Suprapubic skin (tissue), 4 donors: ENCODE measurements around the gene TGFBR3L. TPM values are rescaled to one million over a fixed set of nuclear protein-coding genes. Genes with fewer than 3 reads are reported as not detected.
"Not testable (repeated sequence)": the region's sequence is repeated elsewhere in the genome, so short reads cannot be mapped to it uniquely, and the experiment has no call there.

ENCODE experiments used
- DNase-seq, 2 donors: peaks; one replicate each; pipeline ENCODE4 v3.0.0-alpha.2; 2019; ENCODE audit warnings: low spot score in 2 of 2
- H3K27ac ChIP-seq: fragments of 200-600 bp; sonication (generic); one replicate; pipeline ENCODE4 v1.5.1; 2019
- H3K27me3 ChIP-seq: fragments of 200-600 bp; sonication (generic); one replicate; pipeline ENCODE4 v1.5.1; 2019
- H3K36me3 ChIP-seq: fragments of 200-600 bp; sonication (generic); one replicate; pipeline ENCODE4 v1.5.1; 2019
- H3K4me1 ChIP-seq: fragments of 200-600 bp; sonication (generic); one replicate; pipeline ENCODE4 v1.5.1; 2019
- H3K4me3 ChIP-seq: fragments of 200-600 bp; sonication (generic); one replicate; pipeline ENCODE4 v1.5.1; 2019; ENCODE audit warnings: mild to moderate bottlenecking
- H3K9me3 ChIP-seq: fragments of 200-600 bp; sonication (generic); one replicate; pipeline ENCODE4 v1.5.1; 2019
- EP300 ChIP-seq: sonication (generic); formaldehyde crosslinking; IDR thresholded peaks from one replicate; pipeline ENCODE4 v1.6.1; 2017; ENCODE audit warnings: antibody characterized with exemption
- POLR2A ChIP-seq, 2 donors: fragments of 450-650 bp; IDR thresholded peaks; one replicate each; pipeline ENCODE4 v1.6.1; 2017; ENCODE audit warnings: antibody characterized with exemption in 2 of 2, mild to moderate bottlenecking in 2 of 2, moderate library complexity in 2 of 2
- POLR2AphosphoS5 ChIP-seq, 3 donors: sonication (generic); formaldehyde crosslinking; IDR thresholded peaks; one replicate each; pipeline ENCODE4 v1.6.1; 2017; ENCODE audit warnings: antibody characterized with exemption in 3 of 3
- WGBS: methylation state at CpG from one replicate; pipeline ENCODE4 v1.1.5; 2018; 5-methylcytosine and 5-hydroxymethylcytosine counted together
- total RNA-seq, 4 donors: library from RNA; depleted of rRNA; stranded (reverse); fragments of >200 nt; gene quantifications; one replicate each; pipeline ENCODE4 v1.1.0, GENCODE V29; 2016
- TF ChIP-seq, protein P1 (sequence below), 2 donors: fragments of 200-600 bp in 1 of 2; fragments of 450-650 bp in 1 of 2; sonication (generic) in 1 of 2; IDR thresholded peaks; one replicate each; pipeline ENCODE4 v1.5.1; 2016 to 2019; ENCODE audit warnings: antibody characterized with exemption in 2 of 2, mild to moderate bottlenecking in 1 of 2, moderate library complexity in 1 of 2

TGFBR3L gene
- total RNA-seq, 4 donors from 2014 or later = not detected

DNA sequence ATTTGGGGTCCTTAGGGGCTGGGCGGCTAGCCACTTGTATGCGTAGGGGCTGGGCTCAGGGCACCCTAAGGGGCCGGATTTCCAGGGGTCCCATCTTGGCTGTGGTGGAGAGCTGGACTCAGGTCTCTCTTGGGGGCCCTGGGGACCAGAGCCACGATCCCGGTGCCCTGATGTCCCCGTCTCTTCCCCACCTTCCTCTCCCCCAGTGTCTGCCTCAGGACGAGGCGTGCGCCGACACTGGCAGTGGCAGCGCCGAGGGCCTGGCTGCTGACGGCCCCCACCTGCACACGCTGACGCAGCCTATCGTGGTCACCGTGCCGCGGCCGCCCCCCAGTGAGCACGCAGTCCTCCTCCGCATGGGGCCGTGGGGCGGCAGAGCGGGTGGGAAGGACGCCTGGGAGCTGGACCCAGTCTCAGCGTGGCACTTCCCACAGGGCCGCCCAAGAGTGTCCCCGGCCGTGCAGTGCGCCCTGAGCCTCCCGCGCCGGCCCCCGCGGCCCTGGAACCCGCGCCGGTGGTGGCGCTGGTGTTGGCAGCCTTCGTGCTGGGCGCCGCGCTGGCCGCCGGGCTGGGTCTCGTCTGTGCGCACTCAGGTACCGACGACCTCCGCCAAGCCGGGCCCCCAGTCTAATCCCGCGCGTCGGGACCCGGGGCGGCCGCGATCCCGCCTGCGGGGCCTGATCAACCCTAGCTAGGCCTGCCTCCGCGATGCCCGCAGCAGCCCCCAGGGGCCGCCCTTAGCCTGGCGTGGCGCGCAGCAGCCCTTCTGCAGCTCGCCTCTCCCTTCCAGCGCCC, 2.8 kb downstream of the TGFBR3L start:
- no peaks in the 10 kb centered on the region for H3K9me3 ChIP-seq
- TF ChIP-seq EP300 = no peak
- TF ChIP-seq, protein P1, sequence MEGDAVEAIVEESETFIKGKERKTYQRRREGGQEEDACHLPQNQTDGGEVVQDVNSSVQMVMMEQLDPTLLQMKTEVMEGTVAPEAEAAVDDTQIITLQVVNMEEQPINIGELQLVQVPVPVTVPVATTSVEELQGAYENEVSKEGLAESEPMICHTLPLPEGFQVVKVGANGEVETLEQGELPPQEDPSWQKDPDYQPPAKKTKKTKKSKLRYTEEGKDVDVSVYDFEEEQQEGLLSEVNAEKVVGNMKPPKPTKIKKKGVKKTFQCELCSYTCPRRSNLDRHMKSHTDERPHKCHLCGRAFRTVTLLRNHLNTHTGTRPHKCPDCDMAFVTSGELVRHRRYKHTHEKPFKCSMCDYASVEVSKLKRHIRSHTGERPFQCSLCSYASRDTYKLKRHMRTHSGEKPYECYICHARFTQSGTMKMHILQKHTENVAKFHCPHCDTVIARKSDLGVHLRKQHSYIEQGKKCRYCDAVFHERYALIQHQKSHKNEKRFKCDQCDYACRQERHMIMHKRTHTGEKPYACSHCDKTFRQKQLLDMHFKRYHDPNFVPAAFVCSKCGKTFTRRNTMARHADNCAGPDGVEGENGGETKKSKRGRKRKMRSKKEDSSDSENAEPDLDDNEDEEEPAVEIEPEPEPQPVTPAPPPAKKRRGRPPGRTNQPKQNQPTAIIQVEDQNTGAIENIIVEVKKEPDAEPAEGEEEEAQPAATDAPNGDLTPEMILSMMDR (IDR thresholded peaks at IDR 0.05) = peak; percentile 21 to 67
- no peak for TF ChIP-seq POLR2A (IDR thresholded peaks at IDR 0.05)
- TF ChIP-seq POLR2AphosphoS5 (IDR thresholded peaks at IDR 0.05) = no peak
- peaks cover 16% of the 10 kb centered on the region for H3K36me3 ChIP-seq
- peaks cover 65% of the 10 kb centered on the region for H3K4me1 ChIP-seq
- WGBS = under 1% methylated on average over 58 of the region's 71 CpGs
- DNase-seq = no peak
- no peak overlapping the region for H3K27ac ChIP-seq
- H3K27me3 ChIP-seq = peaks cover 50% of the 10 kb centered on the region
- H3K4me3 ChIP-seq = peak overlapping the region; percentile 45

DNA sequence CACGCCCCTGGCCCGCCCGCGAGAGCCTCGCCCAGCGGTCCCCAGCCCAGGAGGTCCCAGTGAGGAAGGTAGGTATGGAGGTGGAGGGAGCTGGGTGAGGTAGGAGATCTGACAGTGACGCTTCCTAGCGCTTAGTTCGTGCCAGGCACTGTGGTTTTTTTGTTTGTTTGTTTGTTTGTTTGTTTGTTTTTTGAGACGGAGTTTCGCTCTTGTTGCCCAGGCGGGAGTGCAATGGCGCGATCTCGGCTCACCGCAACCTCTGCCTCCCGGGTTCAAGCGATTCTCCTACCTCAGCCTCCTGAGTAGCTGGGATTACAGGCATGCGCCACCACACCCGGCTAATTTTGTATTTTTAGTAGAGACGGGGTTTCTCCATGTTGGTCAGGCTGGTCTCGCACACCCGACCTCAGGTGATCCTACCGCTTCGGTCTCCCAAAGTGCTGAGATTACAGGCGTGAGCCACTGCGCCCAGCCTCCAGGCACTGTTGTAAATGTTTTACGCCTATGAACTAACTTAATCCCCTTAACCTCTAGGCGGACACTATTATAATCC, 3.5 kb downstream of the TGFBR3L start:
- not testable (repeated sequence) for H3K27ac ChIP-seq, DNase-seq, H3K9me3 ChIP-seq
- Histone ChIP-seq H3K4me3 (peak overlapping the region; percentile 45), H3K4me1 (peaks cover 68% of the 10 kb centered on the region), H3K27me3 (peaks cover 50% of the 10 kb centered on the region), H3K36me3 (peaks cover 16% of the 10 kb centered on the region)
- TF ChIP-seq, protein P1 (IDR thresholded peaks at IDR 0.05) = peak in 1 of 2 donors; percentile 4
- 32% methylated on average over 29 of the region's 29 CpGs for WGBS

DNA sequence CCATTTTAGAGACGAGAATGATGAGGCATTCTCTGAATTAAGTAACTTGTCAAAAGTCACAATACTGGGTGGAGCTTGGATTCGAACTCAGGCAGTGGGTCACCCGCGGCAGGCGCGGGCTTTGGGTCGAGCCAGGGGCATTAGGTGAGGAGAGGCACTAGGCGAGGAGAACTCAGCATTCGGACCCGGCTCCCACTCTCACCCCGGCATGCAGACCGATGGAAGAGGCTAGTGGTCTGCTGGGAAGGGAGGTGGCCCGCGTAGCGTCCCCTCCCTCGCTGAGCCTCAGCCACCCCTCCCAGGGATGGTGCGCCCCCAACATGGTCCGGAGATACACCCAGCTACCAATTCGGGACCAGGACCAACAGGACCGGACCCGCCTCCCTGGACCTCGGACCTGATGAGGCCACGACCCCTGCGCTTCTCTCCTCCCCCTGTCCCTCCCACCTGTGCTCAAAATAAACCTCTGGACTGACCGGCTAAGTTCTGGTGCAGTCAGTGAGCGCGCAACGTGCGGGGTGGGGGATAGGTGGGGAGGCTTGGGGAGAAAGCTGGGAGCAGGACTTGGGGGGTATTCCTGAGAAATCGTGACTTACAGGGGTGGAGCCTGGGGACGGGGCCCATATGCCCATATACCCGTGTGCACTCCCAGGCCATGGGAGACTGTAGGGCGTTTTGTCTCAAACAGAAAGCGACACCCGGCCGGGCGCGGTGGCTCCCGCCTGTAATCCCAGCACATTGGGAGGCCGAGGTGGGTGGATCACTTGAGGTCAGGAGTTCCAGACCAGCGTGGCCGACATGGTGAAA, 4.2 kb downstream of the TGFBR3L start:
- H3K27ac ChIP-seq = no peak overlapping the region
- peaks cover 50% of the 10 kb centered on the region for H3K27me3 ChIP-seq
- WGBS = 55% methylated on average over 42 of the region's 42 CpGs
- H3K4me3 ChIP-seq = no peak overlapping the region
- peaks cover 71% of the 10 kb centered on the region for H3K4me1 ChIP-seq
- DNase-seq = no peak
- no peak for TF ChIP-seq EP300
- TF ChIP-seq, protein P1 (IDR thresholded peaks at IDR 0.05) = no peak
- no peak for TF ChIP-seq POLR2A (IDR thresholded peaks at IDR 0.05)
- TF ChIP-seq POLR2AphosphoS5 (IDR thresholded peaks at IDR 0.05) = no peak
- H3K9me3 ChIP-seq = no peaks in the 10 kb centered on the region
- peaks cover 16% of the 10 kb centered on the region for H3K36me3 ChIP-seq

DNA sequence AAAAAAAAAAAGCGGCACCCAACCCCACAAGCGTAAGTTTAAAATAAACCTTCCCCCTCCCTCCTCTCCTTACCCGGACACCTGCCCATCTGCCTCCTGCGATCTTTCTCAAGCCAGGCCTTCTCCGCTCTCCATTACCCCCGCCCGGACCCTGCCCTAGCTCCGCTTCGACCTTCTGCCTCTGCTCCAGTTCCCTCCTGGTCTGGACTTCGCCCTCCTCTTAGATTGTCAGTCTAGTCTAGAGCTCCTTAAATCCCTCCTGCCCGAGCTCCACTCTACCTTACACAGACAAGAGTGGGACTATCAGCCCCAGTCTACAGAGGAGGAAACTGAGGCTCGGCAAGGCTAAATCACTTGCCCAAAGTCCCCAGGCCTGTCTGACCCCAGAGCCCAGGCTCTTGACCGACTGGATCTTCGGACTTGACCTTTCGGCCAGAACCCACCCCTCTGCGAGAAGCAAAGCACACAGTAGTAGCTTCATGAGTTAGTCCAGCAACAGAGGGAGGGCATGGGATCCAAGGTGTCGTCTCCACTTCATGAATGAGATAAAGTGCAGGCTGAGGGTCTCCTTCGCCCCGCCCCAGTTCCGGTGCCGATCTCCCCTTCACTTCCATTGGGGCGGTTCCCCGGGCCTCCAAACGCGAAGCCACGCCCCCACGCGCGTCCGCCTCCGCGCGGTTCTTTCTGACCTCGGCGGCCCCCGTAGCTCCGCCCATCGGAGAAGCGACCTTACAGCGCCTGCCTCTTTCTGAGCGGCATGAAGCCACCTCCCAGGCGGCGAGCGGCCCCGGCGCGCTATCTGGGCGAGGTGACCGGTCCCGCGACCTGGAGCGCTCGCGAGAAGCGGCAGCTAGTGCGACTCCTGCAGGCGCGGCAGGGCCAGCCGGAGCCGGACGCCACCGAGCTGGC, 5.2 kb downstream of the TGFBR3L start, which contains the start of gene SNAPC2:
Gene SNAPC2 (plus strand): TSS at position 729 of the 909 bp plus-strand sequence. CDS start 29 bp downstream, at position 758.
- H3K4me3 ChIP-seq = peak within 1 kb of the TSS; percentile 77
- peak; percentile 98 for DNase-seq
- TF ChIP-seq EP300 = no peak
- peak in 2 of 3 donors; percentile 87 to 95 for TF ChIP-seq POLR2AphosphoS5 (IDR thresholded peaks at IDR 0.05)
- TF ChIP-seq, protein P1 (IDR thresholded peaks at IDR 0.05) = no peak
- H3K4me1 ChIP-seq = peaks cover 81% of the 10 kb centered on the region
- WGBS = 12% methylated on average over 54 of the region's 62 CpGs
- no peaks in the 10 kb centered on the region for H3K9me3 ChIP-seq
- peaks cover 16% of the 10 kb centered on the region for H3K36me3 ChIP-seq
- H3K27ac ChIP-seq = peak within 1 kb of the TSS; percentile 90
- peaks cover 42% of the 10 kb centered on the region for H3K27me3 ChIP-seq
